DOHH2 (cell line): ENCODE data around the gene DEF6.

Experiments used
- EZH2phosphoT487 ChIP-seq: fragments of 200-600 bp; sonication (generic); IDR thresholded peaks from 2 replicates; pipeline ENCODE4 v1.6.1; 2017; ENCODE audit warnings: borderline replicate concordance, mild to moderate bottlenecking, antibody characterized with exemption, low read length, moderate library complexity, mixed read lengths
- TF ChIP-seq, protein P1 (sequence below): fragments of 200-600 bp; sonication (generic); IDR thresholded peaks from one replicate; pipeline ENCODE4 v1.5.1; 2014; ENCODE audit warnings: antibody characterized with exemption, mild to moderate bottlenecking, low read depth, low read length; ENCODE audit not compliant: poor library complexity, severe bottlenecking

DNA sequence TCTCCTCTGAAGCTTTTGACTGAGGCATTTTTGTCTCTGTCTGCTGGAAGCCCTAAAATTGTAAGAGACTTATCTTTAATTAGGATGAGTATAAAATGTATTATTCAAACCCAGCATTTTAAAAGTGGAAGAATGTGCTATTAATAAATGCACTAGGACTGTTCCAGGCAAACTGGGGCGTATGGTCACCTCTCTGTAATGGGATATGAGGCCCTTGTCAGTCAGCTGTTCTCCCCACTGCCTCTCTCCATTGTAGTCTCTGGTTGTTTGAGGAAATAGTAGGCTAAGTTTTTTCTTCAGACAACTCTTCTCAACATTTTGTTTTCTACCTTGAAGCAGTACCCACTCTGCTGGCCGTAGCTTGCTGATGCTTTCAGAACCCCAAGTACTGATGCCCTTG is 14.3 kb upstream of the DEF6 start:
- TF ChIP-seq EZH2phosphoT487, result no peak
- TF ChIP-seq, protein P1, sequence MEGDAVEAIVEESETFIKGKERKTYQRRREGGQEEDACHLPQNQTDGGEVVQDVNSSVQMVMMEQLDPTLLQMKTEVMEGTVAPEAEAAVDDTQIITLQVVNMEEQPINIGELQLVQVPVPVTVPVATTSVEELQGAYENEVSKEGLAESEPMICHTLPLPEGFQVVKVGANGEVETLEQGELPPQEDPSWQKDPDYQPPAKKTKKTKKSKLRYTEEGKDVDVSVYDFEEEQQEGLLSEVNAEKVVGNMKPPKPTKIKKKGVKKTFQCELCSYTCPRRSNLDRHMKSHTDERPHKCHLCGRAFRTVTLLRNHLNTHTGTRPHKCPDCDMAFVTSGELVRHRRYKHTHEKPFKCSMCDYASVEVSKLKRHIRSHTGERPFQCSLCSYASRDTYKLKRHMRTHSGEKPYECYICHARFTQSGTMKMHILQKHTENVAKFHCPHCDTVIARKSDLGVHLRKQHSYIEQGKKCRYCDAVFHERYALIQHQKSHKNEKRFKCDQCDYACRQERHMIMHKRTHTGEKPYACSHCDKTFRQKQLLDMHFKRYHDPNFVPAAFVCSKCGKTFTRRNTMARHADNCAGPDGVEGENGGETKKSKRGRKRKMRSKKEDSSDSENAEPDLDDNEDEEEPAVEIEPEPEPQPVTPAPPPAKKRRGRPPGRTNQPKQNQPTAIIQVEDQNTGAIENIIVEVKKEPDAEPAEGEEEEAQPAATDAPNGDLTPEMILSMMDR, result no peak
